ENCODE results near the gene TMEM100. TPM values are rescaled to one million over a fixed set of nuclear protein-coding genes. Genes with fewer than 3 reads are reported as not detected.

The TMEM100 gene
- total RNA-seq, 2 donors from 2014 or later, result 2.9 to 5.6 TPM

- Histone ChIP-seq H3K4me1 (no peaks in the 10 kb centered on the region), H3K27ac (no peak overlapping the region), H3K9me3 (no peaks in the 10 kb centered on the region), H3K27me3 (no peaks in the 10 kb centered on the region), H3K36me3 (replicated peaks in 1 of 2; ENCODE audit: insufficient read depth in 1 of 2, low read depth in 2 of 2) (no peaks in the 10 kb centered on the region), H3K4me3 (no peak overlapping the region)
- DNase-seq (no peak), ATAC-seq (no peak)
- WGBS, 2 donors, result 25 to 40% methylated on average over 11 of the region's 11 CpGs
- intact Hi-C loops (cut with DNase I), result no loop called here
- TF ChIP-seq POLR2A (IDR thresholded peaks at IDR 0.05) (no peak), CTCF (IDR thresholded peaks at IDR 0.05) (no peak)
These were observed 15.6 kb downstream of the TMEM100 start for GRCh38 chr17:55706808-55707773.

GRCh38 chr17:55705847-55706246 lies 16.8 kb downstream of the TMEM100 start:
- intact Hi-C loops (cut with DNase I), result no loop called here
- no peak for TF ChIP-seq POLR2A (IDR thresholded peaks at IDR 0.05)
- TF ChIP-seq CTCF (IDR thresholded peaks at IDR 0.05), result no peak
- H3K4me1 ChIP-seq, result no peaks in the 10 kb centered on the region
- no peak for ATAC-seq
- no peak overlapping the region for H3K27ac ChIP-seq
- no peaks in the 10 kb centered on the region for H3K36me3 ChIP-seq (replicated peaks in 1 of 2; ENCODE audit: insufficient read depth in 1 of 2, low read depth in 2 of 2)
- no peak for DNase-seq
- no peaks in the 10 kb centered on the region for H3K9me3 ChIP-seq
- no peak overlapping the region for H3K4me3 ChIP-seq
- H3K27me3 ChIP-seq, result no peaks in the 10 kb centered on the region

- no peak overlapping the region for H3K4me3 ChIP-seq
- 10 to 17% methylated on average over 1 of the region's 1 CpG for WGBS, 2 donors
These were observed 18.3 kb downstream of the TMEM100 start for GRCh38 chr17:55704401-55704800.

GRCh38 chr17:55702150-55702549 lies 20.5 kb downstream of the TMEM100 start:
- H3K27ac ChIP-seq, result no peak overlapping the region
- no peaks in the 10 kb centered on the region for H3K27me3 ChIP-seq
- no peak overlapping the region for H3K4me3 ChIP-seq
- 67 to 68% methylated on average over 7 of the region's 7 CpGs for WGBS, 2 donors
- H3K36me3 ChIP-seq (replicated peaks in 1 of 2; ENCODE audit: insufficient read depth in 1 of 2, low read depth in 2 of 2), result no peaks in the 10 kb centered on the region
- ATAC-seq (no peak), DNase-seq (no peak)
- no peak for TF ChIP-seq POLR2A (IDR thresholded peaks at IDR 0.05)
- no peak for TF ChIP-seq CTCF (IDR thresholded peaks at IDR 0.05)
- intact Hi-C loops (cut with DNase I), result no loop called here
- no peaks in the 10 kb centered on the region for H3K9me3 ChIP-seq
- no peaks in the 10 kb centered on the region for H3K4me1 ChIP-seq

More at GRCh38 chr17:55704401-55704800, 18.3 kb downstream of the TMEM100 start:
- no peaks in the 10 kb centered on the region for H3K36me3 ChIP-seq (replicated peaks in 1 of 2; ENCODE audit: insufficient read depth in 1 of 2, low read depth in 2 of 2)
- no peaks in the 10 kb centered on the region for H3K27me3 ChIP-seq
- no peak overlapping the region for H3K27ac ChIP-seq
- DNase-seq, result no peak
- ATAC-seq, result no peak
- no peaks in the 10 kb centered on the region for H3K9me3 ChIP-seq
- H3K4me1 ChIP-seq, result no peaks in the 10 kb centered on the region
- intact Hi-C loops (cut with DNase I), result no loop called here
- TF ChIP-seq CTCF (IDR thresholded peaks at IDR 0.05), result no peak

Data from body of pancreas (tissue), 4 donors.